GM23338 (cell line): ENCODE data around the gene PAX2. TPM values are rescaled to one million over a fixed set of nuclear protein-coding genes. Genes with fewer than 3 reads are reported as not detected.

Experiments
- ATAC-seq: fragments of 200-7000 bp; cut with Tn5 transposase; 3 replicates; pipeline ENCODE4 v1.9.1; 2020
- DNase-seq: peaks from one replicate; pipeline ENCODE4 v3.0.0-alpha.2; 2015; ENCODE audit warnings: low spot score
- H2AFZ ChIP-seq: fragments of 200-600 bp; sonication (generic); 2 replicates; pipeline ENCODE4 v1.8.0; 2016; ENCODE audit warnings: antibody characterized with exemption, mild to moderate bottlenecking, moderate library complexity
- H3F3A ChIP-seq: fragments of 200-600 bp; sonication (generic); replicated peaks from 2 replicates; pipeline ENCODE4 v1.8.0; 2017; ENCODE audit warnings: antibody characterized with exemption, mixed run types, low read depth
- H3K27ac ChIP-seq: fragments of 200-600 bp; sonication (generic); 2 replicates; pipeline ENCODE4 v1.6.1; 2016; ENCODE audit warnings: low read depth
- H3K27me3 ChIP-seq: fragments of 200-600 bp; sonication (generic); 2 replicates; pipeline ENCODE4 v1.8.0; 2016; ENCODE audit warnings: mild to moderate bottlenecking, mixed run types, moderate library complexity; ENCODE audit not compliant: insufficient read depth
- H3K36me3 ChIP-seq: fragments of 200-600 bp; sonication (generic); 2 replicates; pipeline ENCODE4 v1.8.0; 2016; ENCODE audit warnings: mild to moderate bottlenecking; ENCODE audit not compliant: insufficient read depth
- H3K4me1 ChIP-seq: fragments of 200-600 bp; sonication (generic); 2 replicates; pipeline ENCODE4 v1.8.0; 2016; ENCODE audit warnings: mild to moderate bottlenecking, moderate library complexity; ENCODE audit not compliant: insufficient read depth
- H3K4me2 ChIP-seq: fragments of 200-600 bp; sonication (generic); 2 replicates; pipeline ENCODE4 v1.7.1; 2017; ENCODE audit warnings: mixed run types
- H3K4me3 ChIP-seq: fragments of 200-600 bp; sonication (generic); 2 replicates; pipeline ENCODE4 v1.6.1; 2016; ENCODE audit warnings: mixed run types
- H3K79me2 ChIP-seq: fragments of 200-600 bp; sonication (generic); replicated peaks from 2 replicates; pipeline ENCODE4 v1.8.0; 2017; ENCODE audit warnings: mild to moderate bottlenecking; ENCODE audit not compliant: insufficient read depth
- H3K9me2 ChIP-seq: fragments of 200-600 bp; sonication (generic); 2 replicates; pipeline ENCODE4 v1.8.0; 2017; ENCODE audit not compliant: insufficient read depth
- H4K20me1 ChIP-seq: fragments of 200-600 bp; sonication (generic); replicated peaks from 2 replicates; pipeline ENCODE4 v1.8.0; 2017; ENCODE audit warnings: mild to moderate bottlenecking; ENCODE audit not compliant: insufficient read depth
- H3K27ac Mint-ChIP-seq: 2 replicates; pipeline ENCODE4 v1.8.0; 2020; ENCODE audit warnings: inconsistent platforms, mild to moderate bottlenecking, moderate library complexity, mixed read lengths
- H3K27me3 Mint-ChIP-seq: 3 replicates; pipeline ENCODE4 v1.8.0; 2022; ENCODE audit warnings: low read depth, mild to moderate bottlenecking, moderate library complexity, mixed read lengths, inconsistent platforms; ENCODE audit not compliant: insufficient read depth, poor library complexity
- H3K36me3 Mint-ChIP-seq: 3 replicates; pipeline ENCODE4 v1.8.0; 2021; ENCODE audit warnings: low read depth, mild to moderate bottlenecking, inconsistent platforms, moderate library complexity, mixed read lengths
- H3K4me1 Mint-ChIP-seq: 3 replicates; pipeline ENCODE4 v1.8.0; 2020; ENCODE audit warnings: mild to moderate bottlenecking, inconsistent platforms, mixed read lengths
- H3K4me3 Mint-ChIP-seq: 3 replicates; pipeline ENCODE4 v1.8.0; 2021; ENCODE audit warnings: moderate library complexity, mild to moderate bottlenecking, inconsistent platforms, mixed read lengths
- H3K9me3 Mint-ChIP-seq: 3 replicates; pipeline ENCODE4 v1.8.0; 2020; ENCODE audit warnings: moderate library complexity, mild to moderate bottlenecking, inconsistent platforms, mixed read lengths
- CREB1 ChIP-seq: fragments of 250-450 bp; sonication (Bioruptor Pico); IDR thresholded peaks from 2 replicates; pipeline ENCODE4 v1.5.0; 2020; ENCODE audit warnings: low read depth, mild to moderate bottlenecking, moderate library complexity
- EZH2 ChIP-seq: fragments of 200-600 bp; sonication (generic); IDR thresholded peaks from one replicate; pipeline ENCODE4 v1.8.0; 2017; ENCODE audit warnings: antibody characterized with exemption, mild to moderate bottlenecking, low read depth; ENCODE audit not compliant: unreplicated experiment
- EZH2phosphoT487 ChIP-seq: fragments of 200-600 bp; sonication (generic); IDR thresholded peaks from one replicate; pipeline ENCODE4 v1.8.1; 2018; ENCODE audit warnings: antibody characterized with exemption; ENCODE audit not compliant: unreplicated experiment
- JUNB ChIP-seq: IDR thresholded peaks from one replicate; pipeline ENCODE4 v1.6.1; 2016; ENCODE audit warnings: antibody characterized with exemption; ENCODE audit not compliant: unreplicated experiment
- NANOG ChIP-seq: IDR thresholded peaks from 2 replicates; pipeline ENCODE4 v1.6.1; 2016; ENCODE audit warnings: antibody characterized with exemption, borderline replicate concordance
- POLR2AphosphoS5 ChIP-seq: IDR thresholded peaks from 2 replicates; pipeline ENCODE4 v1.6.1; 2016; ENCODE audit warnings: antibody characterized with exemption, low read depth
- STAT1 ChIP-seq: IDR thresholded peaks from one replicate; pipeline ENCODE4 v1.6.1; 2016; ENCODE audit warnings: antibody characterized with exemption; ENCODE audit not compliant: unreplicated experiment
- ZNF114 ChIP-seq: fragments of 250-450 bp; sonication (Bioruptor Pico); IDR thresholded peaks from 2 replicates; pipeline ENCODE4 v1.5.0; 2020; ENCODE audit warnings: mild to moderate bottlenecking, moderate library complexity
- ZNF331 ChIP-seq: fragments of 250-450 bp; sonication (Bioruptor Pico); IDR thresholded peaks from 2 replicates; pipeline ENCODE4 v1.5.0; 2020; ENCODE audit warnings: low read depth, mild to moderate bottlenecking, moderate library complexity
- polyA plus RNA-seq: library from polyadenylated mRNA; unstranded; fragments of >200 nt; fragmentation: Nextera tagmentation; extraction: Ambion mirVana; gene quantifications from 2 replicates; pipeline ENCODE4 v1.2.1, GENCODE V29; 2016
- total RNA-seq: library from RNA; depleted of rRNA; stranded (reverse); fragments of >200 nt; shearing (Covaris generic); gene quantifications from 2 replicates; pipeline ENCODE4 v1.2.3, GENCODE V29; 2014
- TF ChIP-seq, protein P1 (sequence below): fragments of 250-450 bp; sonication (Bioruptor Pico); IDR thresholded peaks from 2 replicates; pipeline ENCODE4 v1.5.0; 2020; ENCODE audit warnings: mild to moderate bottlenecking, moderate library complexity
- TF ChIP-seq, protein P2 (sequence below), 2 experiments: fragments of 200-600 bp in 1 of 2; sonication (generic) in 1 of 2; conservative IDR thresholded peaks; 2 replicates each; pipeline versions ENCODE4 v1.5.1 to v1.6.1; 2016 to 2017; ENCODE audit warnings: antibody characterized with exemption in 2 of 2, low read depth in 2 of 2, mild to moderate bottlenecking in 2 of 2, moderate library complexity in 1 of 2
- TF ChIP-seq, protein P3 (sequence below): IDR thresholded peaks from 2 replicates; pipeline ENCODE4 v1.6.1; 2016; ENCODE audit warnings: antibody characterized with exemption
- TF ChIP-seq, protein P4 (sequence below): IDR thresholded peaks from one replicate; pipeline ENCODE4 v1.6.1; 2018; ENCODE audit warnings: antibody characterized with exemption; ENCODE audit not compliant: unreplicated experiment

Gene PAX2
- total and polyA plus RNA-seq, 2 experiments from 2014 or later: not detected

DNA sequence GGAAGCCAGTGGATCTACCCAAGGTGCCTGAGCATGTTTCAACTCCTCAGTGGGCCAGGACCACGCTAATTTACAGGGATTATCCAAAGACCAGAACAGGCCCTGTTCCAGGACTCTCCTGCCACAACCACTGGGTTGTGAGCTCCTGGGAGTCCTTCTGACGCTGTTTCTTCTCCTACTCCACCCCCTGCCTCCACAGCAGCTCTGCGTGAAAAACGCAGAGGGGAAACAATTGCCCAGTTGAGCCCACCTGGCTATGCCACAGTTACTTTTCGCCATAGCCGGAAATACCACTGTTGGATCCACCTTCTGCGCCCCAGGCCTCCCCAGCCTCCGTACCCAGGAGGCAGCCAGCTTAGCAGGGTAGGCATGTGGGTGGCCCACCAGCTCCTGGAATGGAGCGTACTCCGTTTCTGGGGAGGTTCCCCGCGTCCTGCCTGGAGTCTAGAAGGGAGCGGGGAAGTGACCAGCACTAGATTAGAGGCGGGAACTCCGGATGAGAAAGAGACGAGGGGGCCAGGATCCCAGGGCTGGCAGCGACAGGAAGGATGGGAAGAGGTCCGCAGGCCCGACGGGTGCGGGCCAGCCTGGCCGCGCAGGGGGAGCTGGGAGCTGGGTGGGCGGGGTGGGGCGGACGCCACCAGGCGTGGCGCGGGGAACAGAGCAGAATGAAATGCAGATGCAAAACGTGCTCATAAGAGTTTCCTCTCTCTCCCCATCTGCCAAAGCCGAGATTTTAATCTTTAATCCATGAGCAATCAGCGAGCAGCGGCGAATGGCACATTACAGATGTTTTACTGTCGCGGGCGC lies 32.1 kb upstream of the PAX2 start:
- peak; percentile 31 for ATAC-seq
- no peak overlapping the region for H3K27ac Mint-ChIP-seq
- H3K4me3 Mint-ChIP-seq: peak overlapping the region; percentile 71
- Histone ChIP-seq H4K20me1 (peaks cover 19% of the 10 kb centered on the region), H3K4me1 (peaks cover 14% of the 10 kb centered on the region), H3K9me2 (no peaks in the 10 kb centered on the region), H2AFZ (peak overlapping the region; percentile 89), H3K36me3 (no peaks in the 10 kb centered on the region), H3K4me2 (peak overlapping the region; percentile 81), H3K27ac (no peak overlapping the region), H3F3A (peaks cover 5% of the 10 kb centered on the region; the same call in 1 of the 2 replicates), H3K4me3 (peak overlapping the region; percentile 57), H3K27me3 (peaks cover 100% of the 10 kb centered on the region), H3K79me2 (no peaks in the 10 kb centered on the region)
- no peaks in the 10 kb centered on the region for H3K36me3 Mint-ChIP-seq
- peaks cover 94% of the 10 kb centered on the region for H3K27me3 Mint-ChIP-seq
- peaks cover 24% of the 10 kb centered on the region for H3K4me1 Mint-ChIP-seq
- TF ChIP-seq CREB1 (CRISPR knock-in tag) (no peak), NANOG (no peak), ZNF331 (CRISPR knock-in tag) (no peak), EZH2phosphoT487 (peak; percentile 82), EZH2 (peak; percentile 89), JUNB (no peak), POLR2AphosphoS5 (peak; percentile 41), STAT1 (no peak), ZNF114 (CRISPR knock-in tag) (no peak)
- TF ChIP-seq, protein P1, sequence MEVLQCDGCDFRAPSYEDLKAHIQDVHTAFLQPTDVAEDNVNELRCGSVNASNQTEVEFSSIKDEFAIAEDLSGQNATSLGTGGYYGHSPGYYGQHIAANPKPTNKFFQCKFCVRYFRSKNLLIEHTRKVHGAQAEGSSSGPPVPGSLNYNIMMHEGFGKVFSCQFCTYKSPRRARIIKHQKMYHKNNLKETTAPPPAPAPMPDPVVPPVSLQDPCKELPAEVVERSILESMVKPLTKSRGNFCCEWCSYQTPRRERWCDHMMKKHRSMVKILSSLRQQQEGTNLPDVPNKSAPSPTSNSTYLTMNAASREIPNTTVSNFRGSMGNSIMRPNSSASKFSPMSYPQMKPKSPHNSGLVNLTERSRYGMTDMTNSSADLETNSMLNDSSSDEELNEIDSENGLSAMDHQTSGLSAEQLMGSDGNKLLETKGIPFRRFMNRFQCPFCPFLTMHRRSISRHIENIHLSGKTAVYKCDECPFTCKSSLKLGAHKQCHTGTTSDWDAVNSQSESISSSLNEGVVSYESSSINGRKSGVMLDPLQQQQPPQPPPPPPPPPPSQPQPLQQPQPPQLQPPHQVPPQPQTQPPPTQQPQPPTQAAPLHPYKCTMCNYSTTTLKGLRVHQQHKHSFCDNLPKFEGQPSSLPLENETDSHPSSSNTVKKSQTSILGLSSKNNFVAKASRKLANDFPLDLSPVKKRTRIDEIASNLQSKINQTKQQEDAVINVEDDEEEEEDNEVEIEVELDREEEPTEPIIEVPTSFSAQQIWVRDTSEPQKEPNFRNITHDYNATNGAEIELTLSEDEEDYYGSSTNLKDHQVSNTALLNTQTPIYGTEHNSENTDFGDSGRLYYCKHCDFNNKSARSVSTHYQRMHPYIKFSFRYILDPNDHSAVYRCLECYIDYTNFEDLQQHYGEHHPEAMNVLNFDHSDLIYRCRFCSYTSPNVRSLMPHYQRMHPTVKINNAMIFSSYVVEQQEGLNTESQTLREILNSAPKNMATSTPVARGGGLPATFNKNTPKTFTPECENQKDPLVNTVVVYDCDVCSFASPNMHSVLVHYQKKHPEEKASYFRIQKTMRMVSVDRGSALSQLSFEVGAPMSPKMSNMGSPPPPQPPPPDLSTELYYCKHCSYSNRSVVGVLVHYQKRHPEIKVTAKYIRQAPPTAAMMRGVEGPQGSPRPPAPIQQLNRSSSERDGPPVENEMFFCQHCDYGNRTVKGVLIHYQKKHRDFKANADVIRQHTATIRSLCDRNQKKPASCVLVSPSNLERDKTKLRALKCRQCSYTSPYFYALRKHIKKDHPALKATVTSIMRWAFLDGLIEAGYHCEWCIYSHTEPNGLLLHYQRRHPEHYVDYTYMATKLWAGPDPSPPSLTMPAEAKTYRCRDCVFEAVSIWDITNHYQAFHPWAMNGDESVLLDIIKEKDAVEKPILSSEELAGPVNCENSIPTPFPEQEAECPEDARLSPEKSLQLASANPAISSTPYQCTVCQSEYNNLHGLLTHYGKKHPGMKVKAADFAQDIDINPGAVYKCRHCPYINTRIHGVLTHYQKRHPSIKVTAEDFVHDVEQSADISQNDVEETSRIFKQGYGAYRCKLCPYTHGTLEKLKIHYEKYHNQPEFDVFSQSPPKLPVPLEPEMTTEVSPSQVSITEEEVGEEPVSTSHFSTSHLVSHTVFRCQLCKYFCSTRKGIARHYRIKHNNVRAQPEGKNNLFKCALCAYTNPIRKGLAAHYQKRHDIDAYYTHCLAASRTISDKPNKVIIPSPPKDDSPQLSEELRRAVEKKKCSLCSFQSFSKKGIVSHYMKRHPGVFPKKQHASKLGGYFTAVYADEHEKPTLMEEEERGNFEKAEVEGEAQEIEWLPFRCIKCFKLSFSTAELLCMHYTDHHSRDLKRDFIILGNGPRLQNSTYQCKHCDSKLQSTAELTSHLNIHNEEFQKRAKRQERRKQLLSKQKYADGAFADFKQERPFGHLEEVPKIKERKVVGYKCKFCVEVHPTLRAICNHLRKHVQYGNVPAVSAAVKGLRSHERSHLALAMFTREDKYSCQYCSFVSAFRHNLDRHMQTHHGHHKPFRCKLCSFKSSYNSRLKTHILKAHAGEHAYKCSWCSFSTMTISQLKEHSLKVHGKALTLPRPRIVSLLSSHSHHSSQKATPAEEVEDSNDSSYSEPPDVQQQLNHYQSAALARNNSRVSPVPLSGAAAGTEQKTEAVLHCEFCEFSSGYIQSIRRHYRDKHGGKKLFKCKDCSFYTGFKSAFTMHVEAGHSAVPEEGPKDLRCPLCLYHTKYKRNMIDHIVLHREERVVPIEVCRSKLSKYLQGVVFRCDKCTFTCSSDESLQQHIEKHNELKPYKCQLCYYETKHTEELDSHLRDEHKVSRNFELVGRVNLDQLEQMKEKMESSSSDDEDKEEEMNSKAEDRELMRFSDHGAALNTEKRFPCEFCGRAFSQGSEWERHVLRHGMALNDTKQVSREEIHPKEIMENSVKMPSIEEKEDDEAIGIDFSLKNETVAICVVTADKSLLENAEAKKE (CRISPR knock-in tag): no peak
- TF ChIP-seq, protein P2, sequence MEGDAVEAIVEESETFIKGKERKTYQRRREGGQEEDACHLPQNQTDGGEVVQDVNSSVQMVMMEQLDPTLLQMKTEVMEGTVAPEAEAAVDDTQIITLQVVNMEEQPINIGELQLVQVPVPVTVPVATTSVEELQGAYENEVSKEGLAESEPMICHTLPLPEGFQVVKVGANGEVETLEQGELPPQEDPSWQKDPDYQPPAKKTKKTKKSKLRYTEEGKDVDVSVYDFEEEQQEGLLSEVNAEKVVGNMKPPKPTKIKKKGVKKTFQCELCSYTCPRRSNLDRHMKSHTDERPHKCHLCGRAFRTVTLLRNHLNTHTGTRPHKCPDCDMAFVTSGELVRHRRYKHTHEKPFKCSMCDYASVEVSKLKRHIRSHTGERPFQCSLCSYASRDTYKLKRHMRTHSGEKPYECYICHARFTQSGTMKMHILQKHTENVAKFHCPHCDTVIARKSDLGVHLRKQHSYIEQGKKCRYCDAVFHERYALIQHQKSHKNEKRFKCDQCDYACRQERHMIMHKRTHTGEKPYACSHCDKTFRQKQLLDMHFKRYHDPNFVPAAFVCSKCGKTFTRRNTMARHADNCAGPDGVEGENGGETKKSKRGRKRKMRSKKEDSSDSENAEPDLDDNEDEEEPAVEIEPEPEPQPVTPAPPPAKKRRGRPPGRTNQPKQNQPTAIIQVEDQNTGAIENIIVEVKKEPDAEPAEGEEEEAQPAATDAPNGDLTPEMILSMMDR (conservative IDR thresholded peaks at IDR 0.05; ENCODE audit: low read depth in 2 of 2): no peak
- TF ChIP-seq, protein P3, sequence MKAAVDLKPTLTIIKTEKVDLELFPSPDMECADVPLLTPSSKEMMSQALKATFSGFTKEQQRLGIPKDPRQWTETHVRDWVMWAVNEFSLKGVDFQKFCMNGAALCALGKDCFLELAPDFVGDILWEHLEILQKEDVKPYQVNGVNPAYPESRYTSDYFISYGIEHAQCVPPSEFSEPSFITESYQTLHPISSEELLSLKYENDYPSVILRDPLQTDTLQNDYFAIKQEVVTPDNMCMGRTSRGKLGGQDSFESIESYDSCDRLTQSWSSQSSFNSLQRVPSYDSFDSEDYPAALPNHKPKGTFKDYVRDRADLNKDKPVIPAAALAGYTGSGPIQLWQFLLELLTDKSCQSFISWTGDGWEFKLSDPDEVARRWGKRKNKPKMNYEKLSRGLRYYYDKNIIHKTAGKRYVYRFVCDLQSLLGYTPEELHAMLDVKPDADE: no peak
- TF ChIP-seq, protein P4, sequence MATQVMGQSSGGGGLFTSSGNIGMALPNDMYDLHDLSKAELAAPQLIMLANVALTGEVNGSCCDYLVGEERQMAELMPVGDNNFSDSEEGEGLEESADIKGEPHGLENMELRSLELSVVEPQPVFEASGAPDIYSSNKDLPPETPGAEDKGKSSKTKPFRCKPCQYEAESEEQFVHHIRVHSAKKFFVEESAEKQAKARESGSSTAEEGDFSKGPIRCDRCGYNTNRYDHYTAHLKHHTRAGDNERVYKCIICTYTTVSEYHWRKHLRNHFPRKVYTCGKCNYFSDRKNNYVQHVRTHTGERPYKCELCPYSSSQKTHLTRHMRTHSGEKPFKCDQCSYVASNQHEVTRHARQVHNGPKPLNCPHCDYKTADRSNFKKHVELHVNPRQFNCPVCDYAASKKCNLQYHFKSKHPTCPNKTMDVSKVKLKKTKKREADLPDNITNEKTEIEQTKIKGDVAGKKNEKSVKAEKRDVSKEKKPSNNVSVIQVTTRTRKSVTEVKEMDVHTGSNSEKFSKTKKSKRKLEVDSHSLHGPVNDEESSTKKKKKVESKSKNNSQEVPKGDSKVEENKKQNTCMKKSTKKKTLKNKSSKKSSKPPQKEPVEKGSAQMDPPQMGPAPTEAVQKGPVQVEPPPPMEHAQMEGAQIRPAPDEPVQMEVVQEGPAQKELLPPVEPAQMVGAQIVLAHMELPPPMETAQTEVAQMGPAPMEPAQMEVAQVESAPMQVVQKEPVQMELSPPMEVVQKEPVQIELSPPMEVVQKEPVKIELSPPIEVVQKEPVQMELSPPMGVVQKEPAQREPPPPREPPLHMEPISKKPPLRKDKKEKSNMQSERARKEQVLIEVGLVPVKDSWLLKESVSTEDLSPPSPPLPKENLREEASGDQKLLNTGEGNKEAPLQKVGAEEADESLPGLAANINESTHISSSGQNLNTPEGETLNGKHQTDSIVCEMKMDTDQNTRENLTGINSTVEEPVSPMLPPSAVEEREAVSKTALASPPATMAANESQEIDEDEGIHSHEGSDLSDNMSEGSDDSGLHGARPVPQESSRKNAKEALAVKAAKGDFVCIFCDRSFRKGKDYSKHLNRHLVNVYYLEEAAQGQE: no peak
- peak; percentile 63 for DNase-seq
- H3K9me3 Mint-ChIP-seq: no peaks in the 10 kb centered on the region; the same call in 2 of the 3 replicates
